Fibroblast of skin of abdomen (primary cell): ENCODE measurements around the gene TADA3.
"Not testable (repeated sequence)": the region's sequence is repeated elsewhere in the genome, so short reads cannot be mapped to it uniquely, and the experiment has no call there.

Source experiments
- DNase-seq: peaks from one replicate; pipeline ENCODE4 v3.0.0-alpha.2; 2013

The TADA3 gene

GRCh38 chr3:9783954-9784353 is 8.3 kb downstream of the TADA3 start:
- no peak for DNase-seq

- no peak for DNase-seq
Measured at GRCh38 chr3:9782770-9783169, 9.5 kb downstream of the TADA3 start.

- DNase-seq = no peak
Measured at GRCh38 chr3:9781978-9782603, 10.2 kb downstream of the TADA3 start.

GRCh38 chr3:9781551-9781950 is 10.7 kb downstream of the TADA3 start:
- DNase-seq = no peak

DNA sequence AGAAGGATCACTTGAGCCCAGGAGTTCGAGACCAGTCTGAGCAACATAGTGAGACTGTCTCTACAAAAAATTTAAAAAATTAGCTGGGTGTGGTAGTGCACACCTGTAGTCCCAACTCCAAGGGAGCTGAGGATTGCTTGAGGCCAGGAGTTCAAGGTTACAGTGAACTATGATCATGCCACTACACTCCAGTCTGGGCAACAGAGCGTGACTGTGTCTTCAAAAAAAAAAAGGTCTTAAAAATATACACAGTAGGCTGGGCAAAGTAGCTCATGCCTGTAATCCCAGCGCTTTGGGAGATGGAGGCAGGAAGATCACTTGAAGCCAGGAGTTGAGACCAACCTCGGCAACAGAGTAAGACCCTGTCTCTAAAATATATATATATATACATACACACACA is 11.4 kb downstream of the TADA3 start:
- no peak for DNase-seq

GRCh38 chr3:9780458-9780812 is 11.8 kb downstream of the TADA3 start:
- no peak for DNase-seq

DNA sequence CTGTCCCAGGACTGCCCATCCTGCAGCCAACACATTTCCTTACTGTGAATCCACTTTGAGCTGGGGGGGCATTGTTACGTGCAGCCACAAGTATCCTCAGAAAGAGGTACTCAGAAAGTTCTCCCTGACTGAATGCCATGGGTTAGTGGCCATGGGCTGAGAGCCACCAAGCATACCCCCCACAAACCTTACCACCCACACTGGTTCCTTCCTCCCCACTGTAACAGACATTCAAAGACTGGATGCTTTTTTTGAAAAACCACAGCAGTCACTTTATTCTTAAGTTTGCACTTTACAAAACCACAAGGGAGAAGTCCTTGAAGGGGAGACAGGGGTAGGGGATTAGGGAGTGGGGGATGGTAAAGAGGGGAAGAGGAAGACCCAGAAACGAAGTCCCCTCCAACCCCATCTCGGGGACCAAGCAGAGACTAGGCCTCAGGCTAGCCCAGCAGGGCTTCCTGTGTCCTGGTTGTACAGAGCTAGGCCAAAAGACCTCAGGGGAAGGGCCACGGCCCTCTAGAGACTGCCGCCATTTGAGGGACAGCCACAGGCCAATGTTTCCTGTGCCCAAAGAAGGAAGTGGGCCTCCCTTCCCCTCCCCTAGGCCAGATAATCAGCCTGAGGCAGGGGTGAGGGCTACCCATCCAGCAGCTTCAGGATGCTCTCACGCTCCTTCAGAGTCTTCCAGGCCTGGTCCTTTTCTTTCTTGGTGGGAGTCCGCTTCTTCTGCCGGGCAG is 12.4 kb downstream of the TADA3 start:
- DNase-seq = no peak

GRCh38 chr3:9779075-9779593 is 13.1 kb downstream of the TADA3 start:
- DNase-seq = no peak

- DNase-seq = peak; percentile 66
Measured at GRCh38 chr3:9778143-9779074, 13.9 kb downstream of the TADA3 start.

- no peak for DNase-seq
Measured at GRCh38 chr3:9777694-9778021, 14.6 kb downstream of the TADA3 start.

DNA sequence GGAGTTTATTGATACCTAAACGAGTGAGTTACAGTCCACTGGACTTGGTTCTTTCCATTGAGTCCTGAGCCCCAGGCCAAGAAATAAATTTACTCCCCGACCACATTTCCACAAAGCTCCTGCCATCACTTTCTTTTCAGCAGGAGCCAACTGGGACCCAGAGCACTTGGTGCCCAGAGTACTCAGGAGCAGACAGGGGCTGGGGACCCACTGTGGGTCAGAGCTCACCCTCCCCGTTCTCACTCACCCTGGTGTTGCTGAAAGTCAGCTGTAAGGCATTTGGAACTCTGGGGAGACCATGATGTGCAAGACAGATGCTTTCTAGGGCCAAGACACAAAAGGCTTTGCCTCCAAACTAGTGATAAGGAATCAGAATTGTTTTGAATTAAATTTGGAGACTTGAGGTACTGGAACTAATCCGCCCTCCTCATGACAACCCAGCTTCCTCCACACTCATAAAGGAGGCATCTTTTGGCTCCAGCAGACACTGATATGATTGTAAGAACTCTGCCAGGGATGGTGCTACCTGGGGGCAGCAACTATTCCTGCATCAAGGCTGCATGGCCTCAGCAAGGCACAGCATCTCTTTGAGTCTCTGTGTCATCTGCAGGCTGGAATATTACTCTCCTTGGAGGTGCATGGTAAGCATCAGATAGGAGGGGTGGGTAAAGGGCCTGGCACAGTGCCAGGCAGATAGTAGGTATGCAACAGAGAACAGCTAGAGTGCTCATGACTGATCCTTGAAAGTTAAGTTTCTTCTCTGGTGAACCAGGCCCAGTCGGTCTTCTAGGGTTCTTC is 15.2 kb downstream of the TADA3 start:
- DNase-seq = no peak

GRCh38 chr3:9771007-9771406 is 21.3 kb downstream of the TADA3 start:
- not testable (repeated sequence) for DNase-seq

DNA sequence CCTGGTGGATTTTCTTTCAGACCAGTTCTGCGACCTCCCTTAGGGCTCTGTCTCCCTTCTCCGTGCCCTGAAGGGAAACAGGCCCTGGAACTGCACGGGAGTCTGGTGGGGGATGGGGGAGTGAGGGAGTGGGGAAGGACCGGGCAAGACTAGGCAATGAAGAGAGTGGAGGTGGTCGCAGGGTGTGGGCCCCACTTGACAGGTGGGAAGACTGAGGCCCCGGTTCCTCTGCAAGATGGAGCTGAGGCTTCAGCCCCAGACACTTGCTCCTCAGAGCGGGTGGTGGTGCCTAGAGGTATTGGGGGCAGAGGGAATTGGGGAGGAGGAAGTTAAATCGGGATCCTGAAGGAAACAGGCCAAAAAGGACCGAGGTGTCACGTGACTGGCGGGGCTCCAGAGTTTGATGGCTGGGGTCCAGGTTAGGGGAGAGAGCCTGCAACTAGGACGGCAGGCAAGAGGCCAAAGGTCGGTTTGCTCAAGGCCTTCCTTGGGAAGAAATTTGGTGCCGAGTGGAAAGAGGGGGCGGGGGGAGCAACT is 21.9 kb downstream of the TADA3 start:
- no peak for DNase-seq

GRCh38 chr3:9769426-9770275 is 22.6 kb downstream of the TADA3 start, which contains the start of gene CAMK1:
Gene CAMK1, minus strand, starts transcription at chr3:9769947. Its CDS starts 2,198 bp downstream, at chr3:9767749.
- peak; percentile 73 for DNase-seq

GRCh38 chr3:9769012-9769411 is 23.3 kb downstream of the TADA3 start:
- no peak for DNase-seq

DNA sequence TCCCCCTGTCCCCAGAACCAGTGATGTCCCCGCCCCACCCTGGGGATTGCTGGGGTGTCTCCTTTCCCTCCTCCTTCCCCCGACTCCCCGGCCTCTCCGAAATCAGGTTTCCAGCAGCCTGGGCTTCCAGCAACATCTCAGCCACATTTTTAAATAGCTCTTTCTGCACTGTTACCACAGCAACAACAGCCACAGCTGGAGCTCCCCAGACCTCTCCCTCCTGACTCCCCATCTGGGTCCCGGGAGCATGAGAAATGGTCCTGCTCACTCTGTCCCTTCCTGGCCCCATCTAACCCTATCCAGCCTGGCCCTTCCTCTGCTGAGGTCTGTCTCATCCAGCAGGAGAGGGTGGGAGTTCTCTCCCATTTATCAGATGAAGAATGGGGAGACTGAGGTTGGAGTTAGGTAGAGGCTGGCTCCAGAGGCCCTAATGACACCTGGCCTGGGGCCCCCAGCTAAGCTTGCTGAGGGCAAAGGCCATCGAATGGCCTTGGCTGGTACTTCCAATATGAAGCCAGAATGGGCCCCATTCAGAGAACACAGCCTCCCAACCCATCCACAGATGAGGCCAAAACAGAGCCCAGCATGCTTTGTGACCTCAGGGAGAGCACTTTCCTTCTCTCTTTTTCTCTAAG is 24.0 kb downstream of the TADA3 start:
- no peak for DNase-seq

DNA sequence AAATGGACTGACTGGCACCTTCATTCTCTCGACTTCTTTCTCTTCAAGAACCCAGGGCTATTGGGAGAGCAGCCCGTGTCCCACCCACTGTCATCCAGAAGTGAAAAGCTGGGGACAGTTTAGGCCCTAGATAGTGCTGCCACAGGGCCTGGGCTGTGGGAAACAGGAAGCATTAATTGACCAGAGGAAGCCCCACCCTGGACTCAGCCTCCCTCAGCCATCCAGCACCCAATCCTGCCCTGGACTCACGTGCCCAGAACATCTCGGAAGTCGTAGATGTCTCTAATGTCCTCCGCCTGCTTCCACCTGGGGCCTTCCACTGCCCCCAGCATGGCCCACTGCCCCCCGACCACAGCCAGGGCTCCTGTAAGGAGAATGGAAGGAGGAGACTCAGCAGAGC is 24.9 kb downstream of the TADA3 start:
- DNase-seq = no peak

- DNase-seq = no peak
Measured at GRCh38 chr3:9765865-9766264, 26.4 kb downstream of the TADA3 start.

DNA sequence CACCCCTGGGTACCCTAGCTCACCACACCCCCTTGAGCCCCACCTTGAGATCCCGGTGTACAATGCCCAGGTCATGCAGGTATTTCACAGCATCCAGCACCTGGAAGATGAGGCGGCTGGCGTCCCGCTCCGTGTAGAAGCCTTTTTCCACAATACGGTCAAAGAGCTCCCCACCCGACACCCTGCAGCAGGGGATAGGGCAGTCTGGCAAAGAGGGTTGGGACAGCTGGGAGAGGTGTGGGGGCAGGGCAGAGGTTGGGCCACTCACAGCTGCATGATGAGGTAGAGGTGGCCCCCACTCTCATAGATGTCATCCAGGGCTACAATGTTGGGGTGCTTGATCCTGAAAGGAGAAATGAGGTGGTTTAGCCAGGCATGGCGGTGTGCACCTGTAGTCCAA is 29.4 kb downstream of the TADA3 start:
- DNase-seq = no peak

- DNase-seq = no peak
Measured at GRCh38 chr3:9761919-9762318, 30.4 kb downstream of the TADA3 start.
